HCT116 (cell line): ENCODE data around the gene IQSEC3. TPM values are rescaled to one million over a fixed set of nuclear protein-coding genes. Genes with fewer than 3 reads are reported as not detected.

Source experiments
- ATAC-seq: fragments of 200-7000 bp; cut with Tn5 transposase; 2 replicates; pipeline ENCODE4 v1.9.1; 2020; ENCODE audit warnings: mild to moderate bottlenecking, moderate library complexity
- BruUV-seq: library from RNA; stranded (reverse); fragments of 400-500 nt; replicated peaks from 2 replicates; lab custom pipeline; 2021; lab: Mats Ljungman, UMichigan
- CTCF ChIA-PET: fragments of 300-600 bp; sonication (Branson Sonifier 250); formaldehyde crosslinking; loops from one replicate; lab custom pipeline; 2021; ENCODE audit warnings: antibody characterized with exemption; lab: Charles Lee
- POLR2A ChIA-PET: fragments of 300-600, 350-600 bp; sonication (Branson Sonifier 250); formaldehyde crosslinking; loops from one replicate; lab custom pipeline; 2021; ENCODE audit warnings: antibody characterized with exemption; lab: Charles Lee
- RAD21 ChIA-PET, 2 experiments: fragments of 300-600 bp; sonication (Branson Sonifier 250); formaldehyde crosslinking; loops; one replicate each; lab custom pipeline; 2023; ENCODE audit warnings: low total read pairs in 2 of 2; ENCODE audit not compliant: uncharacterized antibody in 2 of 2, unreplicated experiment in 2 of 2, low non-redundant PET in 1 of 2; lab: Charles Lee
- DNase-seq: peaks from one replicate; pipeline ENCODE4 v3.0.0-alpha.2; 2010; ENCODE audit warnings: low read depth, low spot score
- H2AFZ ChIP-seq: fragments of 200-600 bp; shearing (Covaris generic), sonication (generic); 2 replicates; pipeline ENCODE4 v1.6.1; 2017; ENCODE audit warnings: low read depth, mixed run types, mixed read lengths, antibody characterized with exemption, low read length; ENCODE audit not compliant: poor library complexity, severe bottlenecking
- H3K27ac ChIP-seq: 2 replicates; pipeline ENCODE4 v1.5.1; 2012; ENCODE audit warnings: low read depth, low read length
- H3K27me3 ChIP-seq: fragments of 200-600 bp; sonication (generic); 2 replicates; pipeline ENCODE4 v1.6.1; 2016; ENCODE audit warnings: mixed run types, low read length, mixed read lengths; ENCODE audit not compliant: insufficient read depth
- H3K36me3 ChIP-seq, 2 experiments: fragments of 200-500 bp in 1 of 2; fragments of 200-600 bp in 1 of 2; sonication (Bioruptor generic) in 1 of 2; sonication (generic) in 1 of 2; 2 replicates each; pipeline versions ENCODE4 v1.5.1 to v1.6.1; 2014 to 2016; ENCODE audit warnings: low read length in 2 of 2, inconsistent platforms in 1 of 2, mixed read lengths in 1 of 2, mixed run types in 1 of 2; ENCODE audit not compliant: insufficient read depth in 2 of 2, control insufficient read depth in 1 of 2
- H3K4me1 ChIP-seq, 2 experiments: fragments of 200-600 bp in 1 of 2; sonication (generic) in 1 of 2; 2 replicates each; pipeline versions ENCODE4 v1.5.1 to v1.6.1; 2012 to 2017; ENCODE audit warnings: low read length in 2 of 2, inconsistent platforms in 1 of 2, mild to moderate bottlenecking in 1 of 2, mixed read lengths in 1 of 2, mixed run types in 1 of 2, moderate library complexity in 1 of 2; ENCODE audit not compliant: insufficient read depth in 2 of 2, control insufficient read depth in 1 of 2
- H3K4me2 ChIP-seq: fragments of 200-600 bp; sonication (generic); 2 replicates; pipeline ENCODE4 v1.6.1; 2017; ENCODE audit warnings: mixed run types, low read length, mixed read lengths
- H3K4me3 ChIP-seq, 2 experiments: fragments of 200-600 bp in 1 of 2; sonication (generic) in 1 of 2; replicated peaks in 1 of 2; 2 replicates each; pipeline ENCODE4 v1.5.1; 2011 to 2016; ENCODE audit warnings: low read length in 2 of 2, control low read depth in 1 of 2, low read depth in 1 of 2, mild to moderate bottlenecking in 1 of 2, mixed read lengths in 1 of 2, mixed run types in 1 of 2
- H3K79me2 ChIP-seq: fragments of 200-600 bp; sonication (generic); 2 replicates; pipeline ENCODE4 v1.6.1; 2017; ENCODE audit warnings: mild to moderate bottlenecking, mixed run types, low read length, moderate library complexity, mixed read lengths; ENCODE audit not compliant: insufficient read depth
- H3K9ac ChIP-seq: fragments of 200-600 bp; sonication (generic); 2 replicates; pipeline ENCODE4 v1.6.1; 2016; ENCODE audit warnings: low read length, mixed read lengths
- H3K9me2 ChIP-seq: fragments of 200-600 bp; sonication (generic), shearing (Covaris generic); 2 replicates; pipeline ENCODE4 v1.6.1; 2017; ENCODE audit warnings: mixed run types, mild to moderate bottlenecking, moderate library complexity; ENCODE audit not compliant: insufficient read depth
- H3K9me3 ChIP-seq, 2 experiments: fragments of 200-500 bp in 1 of 2; fragments of 200-600 bp in 1 of 2; sonication (Bioruptor generic) in 1 of 2; sonication (generic) in 1 of 2; 2 replicates each; pipeline ENCODE4 v1.6.1; 2014 to 2017; ENCODE audit warnings: low read length in 2 of 2, mixed read lengths in 2 of 2, inconsistent platforms in 1 of 2, low read depth in 1 of 2, mild to moderate bottlenecking in 1 of 2, mixed run types in 1 of 2, moderate library complexity in 1 of 2; ENCODE audit not compliant: control insufficient read depth in 1 of 2, insufficient read depth in 1 of 2
- H4K20me1 ChIP-seq: fragments of 200-600 bp; sonication (generic), shearing (Covaris generic); 2 replicates; pipeline ENCODE4 v1.6.1; 2017; ENCODE audit warnings: mixed run types, mild to moderate bottlenecking, moderate library complexity; ENCODE audit not compliant: insufficient read depth
- CBX3 ChIP-seq: IDR thresholded peaks from 2 replicates; pipeline ENCODE4 v1.6.1; 2012; ENCODE audit warnings: low read depth
- CEBPB ChIP-seq: IDR thresholded peaks from 2 replicates; pipeline ENCODE4 v1.6.1; 2012; ENCODE audit warnings: low read depth
- EGR1 ChIP-seq: IDR thresholded peaks from 2 replicates; pipeline ENCODE4 v1.6.1; 2012; ENCODE audit warnings: low read depth
- ELF1 ChIP-seq: IDR thresholded peaks from 2 replicates; pipeline ENCODE4 v1.6.1; 2012; ENCODE audit warnings: low read depth, borderline replicate concordance
- EZH2 ChIP-seq: fragments of 200-600 bp; sonication (generic); IDR thresholded peaks from 2 replicates; pipeline ENCODE4 v1.6.1; 2017; ENCODE audit warnings: antibody characterized with exemption, mixed run types
- FOSL1 ChIP-seq: IDR thresholded peaks from 2 replicates; pipeline ENCODE4 v1.6.1; 2012; ENCODE audit warnings: low read depth
- JUND ChIP-seq: IDR thresholded peaks from 2 replicates; pipeline ENCODE4 v1.6.1; 2012
- MAX ChIP-seq: IDR thresholded peaks from 2 replicates; pipeline ENCODE4 v1.6.1; 2012
- POLR2A ChIP-seq: IDR thresholded peaks from 2 replicates; pipeline ENCODE4 v1.7.0; 2011; ENCODE audit warnings: borderline replicate concordance; ENCODE audit not compliant: insufficient read depth, insufficient read length; ENCODE audit errors: extremely low read depth
- POLR2AphosphoS5 ChIP-seq: IDR thresholded peaks from 2 replicates; pipeline ENCODE4 v1.6.1; 2011; ENCODE audit warnings: mild to moderate bottlenecking, low read depth, low read length, moderate library complexity
- RAD21 ChIP-seq: IDR thresholded peaks from 2 replicates; pipeline ENCODE4 v1.6.1; 2012; ENCODE audit warnings: low read depth, mild to moderate bottlenecking
- SP1 ChIP-seq: IDR thresholded peaks from 2 replicates; pipeline ENCODE4 v1.6.1; 2012; ENCODE audit warnings: low read depth
- SRF ChIP-seq: IDR thresholded peaks from 2 replicates; pipeline ENCODE4 v1.6.1; 2012; ENCODE audit warnings: low read depth
- ZNF274 ChIP-seq: fragments of 200-500 bp; sonication (Bioruptor generic); IDR thresholded peaks from 2 replicates; pipeline ENCODE4 v1.6.1; 2014; ENCODE audit warnings: mild to moderate bottlenecking, low read depth, low read length, inconsistent platforms
- intact Hi-C: fragments of 100-400 bp; cut with micrococcal nuclease; formaldehyde crosslinking; loops from 2 replicates; pipeline ENCODE4 v1.10.0; 2022
- total RNA-seq: library from RNA; stranded (reverse); gene quantifications from one replicate; pipeline ENCODE4 v1.2.1, GENCODE V29; 2021; ENCODE audit not compliant: unreplicated experiment
- TF ChIP-seq, protein P1 (sequence below): IDR thresholded peaks from 2 replicates; pipeline ENCODE4 v1.6.1; 2011; ENCODE audit warnings: mild to moderate bottlenecking, low read length, moderate library complexity; ENCODE audit not compliant: insufficient replicate concordance; ENCODE audit errors: extremely low read depth
- TF ChIP-seq, protein P2 (sequence below): IDR thresholded peaks from 2 replicates; pipeline ENCODE4 v1.6.1; 2012; ENCODE audit warnings: low read depth
- TF ChIP-seq, protein P3 (sequence below): IDR thresholded peaks from 2 replicates; pipeline ENCODE4 v1.6.1; 2012
- TF ChIP-seq, protein P4 (sequence below), 3 experiments: fragments of 200-600 bp in 1 of 3; sonication (generic) in 1 of 3; IDR thresholded peaks in 2 of 3; conservative IDR thresholded peaks in 1 of 3; 2 replicates each; pipeline ENCODE4 v1.5.1; 2012 to 2017; ENCODE audit warnings: low read depth in 2 of 3, low read length in 2 of 3, antibody characterized with exemption in 1 of 3, borderline replicate concordance in 1 of 3, control low read depth in 1 of 3, mild to moderate bottlenecking in 1 of 3, mixed read lengths in 1 of 3, mixed run types in 1 of 3, moderate library complexity in 1 of 3; ENCODE audit not compliant: insufficient read depth in 1 of 3

The IQSEC3 gene
- total RNA-seq, 1 experiment from 2014 or later: not detected

DNA sequence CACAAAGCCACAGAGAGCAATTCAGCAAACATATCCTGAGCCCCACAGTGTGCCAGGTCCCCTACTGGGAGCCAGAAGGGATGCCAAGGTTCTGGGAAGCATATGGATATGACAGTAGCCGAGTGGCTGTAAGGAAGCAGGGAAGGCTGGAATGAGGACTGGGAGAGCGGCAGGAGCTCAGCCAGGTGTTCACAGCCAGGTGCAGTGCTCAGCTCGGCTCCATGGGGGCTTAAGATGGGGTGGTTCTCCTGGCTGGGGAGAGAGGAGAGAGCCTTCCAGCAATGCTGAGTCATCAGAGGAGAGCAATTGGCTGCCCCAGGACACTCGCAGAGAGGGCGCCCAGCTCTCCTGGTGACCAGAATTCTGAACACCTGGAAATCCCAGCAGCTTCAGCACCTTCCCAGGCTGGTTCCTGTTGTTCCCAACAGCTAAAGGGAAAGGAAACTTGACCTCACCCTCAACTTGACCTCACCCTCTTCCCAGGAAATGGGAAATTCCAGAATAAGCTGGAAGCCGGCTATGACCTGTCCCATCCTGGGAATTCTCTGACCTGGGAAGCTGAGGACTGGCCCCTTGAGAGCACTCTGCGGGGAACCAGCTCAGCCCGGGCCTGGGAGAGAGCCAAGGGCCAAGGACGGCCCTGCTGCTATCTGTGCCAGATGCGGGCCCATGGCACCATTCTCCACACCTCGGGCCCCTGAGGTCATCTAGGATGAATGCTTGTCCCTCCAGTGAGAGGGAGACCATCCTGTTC lies 112.7 kb downstream of the IQSEC3 start:
- POLR2A ChIA-PET: no interaction called here
- Histone ChIP-seq H3K36me3 (no peaks in the 10 kb centered on the region), H3K9me2 (no peaks in the 10 kb centered on the region), H3K4me1 (peaks cover 9 to 55% of the 10 kb centered on the region in 2 experiments; a peak in 3 of 4 replicates), H4K20me1 (no peaks in the 10 kb centered on the region), H3K9me3 (no peaks in the 10 kb centered on the region), H3K79me2 (no peaks in the 10 kb centered on the region), H3K4me3 (no peak overlapping the region)
- TF ChIP-seq FOSL1 (no peak), SP1 (no peak), POLR2A (no peak), ZNF274 (no peak), MAX (no peak), ELF1 (no peak), CBX3 (no peak), POLR2AphosphoS5 (no peak), CEBPB (no peak), SRF (no peak), JUND (no peak), EZH2 (no peak), RAD21 (no peak), EGR1 (no peak)
- TF ChIP-seq, protein P1, sequence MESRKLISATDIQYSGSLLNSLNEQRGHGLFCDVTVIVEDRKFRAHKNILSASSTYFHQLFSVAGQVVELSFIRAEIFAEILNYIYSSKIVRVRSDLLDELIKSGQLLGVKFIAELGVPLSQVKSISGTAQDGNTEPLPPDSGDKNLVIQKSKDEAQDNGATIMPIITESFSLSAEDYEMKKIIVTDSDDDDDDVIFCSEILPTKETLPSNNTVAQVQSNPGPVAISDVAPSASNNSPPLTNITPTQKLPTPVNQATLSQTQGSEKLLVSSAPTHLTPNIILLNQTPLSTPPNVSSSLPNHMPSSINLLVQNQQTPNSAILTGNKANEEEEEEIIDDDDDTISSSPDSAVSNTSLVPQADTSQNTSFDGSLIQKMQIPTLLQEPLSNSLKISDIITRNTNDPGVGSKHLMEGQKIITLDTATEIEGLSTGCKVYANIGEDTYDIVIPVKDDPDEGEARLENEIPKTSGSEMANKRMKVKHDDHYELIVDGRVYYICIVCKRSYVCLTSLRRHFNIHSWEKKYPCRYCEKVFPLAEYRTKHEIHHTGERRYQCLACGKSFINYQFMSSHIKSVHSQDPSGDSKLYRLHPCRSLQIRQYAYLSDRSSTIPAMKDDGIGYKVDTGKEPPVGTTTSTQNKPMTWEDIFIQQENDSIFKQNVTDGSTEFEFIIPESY: no peak
- TF ChIP-seq, protein P2, sequence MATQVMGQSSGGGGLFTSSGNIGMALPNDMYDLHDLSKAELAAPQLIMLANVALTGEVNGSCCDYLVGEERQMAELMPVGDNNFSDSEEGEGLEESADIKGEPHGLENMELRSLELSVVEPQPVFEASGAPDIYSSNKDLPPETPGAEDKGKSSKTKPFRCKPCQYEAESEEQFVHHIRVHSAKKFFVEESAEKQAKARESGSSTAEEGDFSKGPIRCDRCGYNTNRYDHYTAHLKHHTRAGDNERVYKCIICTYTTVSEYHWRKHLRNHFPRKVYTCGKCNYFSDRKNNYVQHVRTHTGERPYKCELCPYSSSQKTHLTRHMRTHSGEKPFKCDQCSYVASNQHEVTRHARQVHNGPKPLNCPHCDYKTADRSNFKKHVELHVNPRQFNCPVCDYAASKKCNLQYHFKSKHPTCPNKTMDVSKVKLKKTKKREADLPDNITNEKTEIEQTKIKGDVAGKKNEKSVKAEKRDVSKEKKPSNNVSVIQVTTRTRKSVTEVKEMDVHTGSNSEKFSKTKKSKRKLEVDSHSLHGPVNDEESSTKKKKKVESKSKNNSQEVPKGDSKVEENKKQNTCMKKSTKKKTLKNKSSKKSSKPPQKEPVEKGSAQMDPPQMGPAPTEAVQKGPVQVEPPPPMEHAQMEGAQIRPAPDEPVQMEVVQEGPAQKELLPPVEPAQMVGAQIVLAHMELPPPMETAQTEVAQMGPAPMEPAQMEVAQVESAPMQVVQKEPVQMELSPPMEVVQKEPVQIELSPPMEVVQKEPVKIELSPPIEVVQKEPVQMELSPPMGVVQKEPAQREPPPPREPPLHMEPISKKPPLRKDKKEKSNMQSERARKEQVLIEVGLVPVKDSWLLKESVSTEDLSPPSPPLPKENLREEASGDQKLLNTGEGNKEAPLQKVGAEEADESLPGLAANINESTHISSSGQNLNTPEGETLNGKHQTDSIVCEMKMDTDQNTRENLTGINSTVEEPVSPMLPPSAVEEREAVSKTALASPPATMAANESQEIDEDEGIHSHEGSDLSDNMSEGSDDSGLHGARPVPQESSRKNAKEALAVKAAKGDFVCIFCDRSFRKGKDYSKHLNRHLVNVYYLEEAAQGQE: no peak
- TF ChIP-seq, protein P3, sequence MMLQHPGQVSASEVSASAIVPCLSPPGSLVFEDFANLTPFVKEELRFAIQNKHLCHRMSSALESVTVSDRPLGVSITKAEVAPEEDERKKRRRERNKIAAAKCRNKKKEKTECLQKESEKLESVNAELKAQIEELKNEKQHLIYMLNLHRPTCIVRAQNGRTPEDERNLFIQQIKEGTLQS: no peak
- TF ChIP-seq, protein P4, sequence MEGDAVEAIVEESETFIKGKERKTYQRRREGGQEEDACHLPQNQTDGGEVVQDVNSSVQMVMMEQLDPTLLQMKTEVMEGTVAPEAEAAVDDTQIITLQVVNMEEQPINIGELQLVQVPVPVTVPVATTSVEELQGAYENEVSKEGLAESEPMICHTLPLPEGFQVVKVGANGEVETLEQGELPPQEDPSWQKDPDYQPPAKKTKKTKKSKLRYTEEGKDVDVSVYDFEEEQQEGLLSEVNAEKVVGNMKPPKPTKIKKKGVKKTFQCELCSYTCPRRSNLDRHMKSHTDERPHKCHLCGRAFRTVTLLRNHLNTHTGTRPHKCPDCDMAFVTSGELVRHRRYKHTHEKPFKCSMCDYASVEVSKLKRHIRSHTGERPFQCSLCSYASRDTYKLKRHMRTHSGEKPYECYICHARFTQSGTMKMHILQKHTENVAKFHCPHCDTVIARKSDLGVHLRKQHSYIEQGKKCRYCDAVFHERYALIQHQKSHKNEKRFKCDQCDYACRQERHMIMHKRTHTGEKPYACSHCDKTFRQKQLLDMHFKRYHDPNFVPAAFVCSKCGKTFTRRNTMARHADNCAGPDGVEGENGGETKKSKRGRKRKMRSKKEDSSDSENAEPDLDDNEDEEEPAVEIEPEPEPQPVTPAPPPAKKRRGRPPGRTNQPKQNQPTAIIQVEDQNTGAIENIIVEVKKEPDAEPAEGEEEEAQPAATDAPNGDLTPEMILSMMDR (IDR thresholded peaks at IDR 0.05 in 2 of 3, conservative IDR thresholded peaks at IDR 0.05 in 1 of 3; ENCODE audit: borderline replicate concordance in 1 of 3, insufficient read depth in 1 of 3, low read depth in 2 of 3, low read length in 2 of 3): no peak
- TF ChIP-seq, all 23 proteins: peak for 0
- ChIA-PET RAD21 (no interaction called here), CTCF (interaction anchor here (0.5 kb wide), 1 partner anchor 179 kb away, joined by 4 read pairs; no protein-coding TSS in a partner anchor)
- ATAC-seq: no peak
- no peak overlapping the region for H2AFZ ChIP-seq
- H3K27ac ChIP-seq: no peak overlapping the region
- peak overlapping the region; percentile 32 for H3K4me2 ChIP-seq
- no peak overlapping the region for H3K9ac ChIP-seq
- intact Hi-C loops: no loop called here
- no peak for DNase-seq
- H3K27me3 ChIP-seq: no peaks in the 10 kb centered on the region
- no TSS peak for BruUV-seq
